ENCODE results near the gene CACNA1G.

The CACNA1G gene

GRCh38 chr17:50660042-50660886, 99.7 kb downstream of the CACNA1G start:
- DNase-seq = no peak

DNA sequence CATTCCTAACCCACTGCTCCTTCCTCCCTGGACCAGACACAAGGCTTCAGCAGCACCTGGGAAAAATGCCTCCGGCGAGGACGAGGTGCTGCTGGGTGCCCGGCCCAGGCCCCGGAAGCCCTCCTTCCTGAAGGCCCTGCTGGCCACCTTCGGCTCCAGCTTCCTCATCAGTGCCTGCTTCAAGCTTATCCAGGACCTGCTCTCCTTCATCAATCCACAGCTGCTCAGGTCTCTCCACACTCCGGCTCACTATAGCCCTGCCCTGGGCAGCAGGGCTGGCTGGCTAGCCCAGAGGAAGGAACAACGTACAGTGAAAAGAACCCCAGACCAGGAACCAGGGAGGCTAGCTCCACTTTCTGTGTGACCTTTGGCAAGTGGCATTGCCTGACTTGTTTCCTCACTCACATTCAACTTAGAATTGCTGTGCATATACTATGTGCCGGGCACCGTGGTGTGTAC, 100.4 kb downstream of the CACNA1G start:
- DNase-seq = no peak

DNA sequence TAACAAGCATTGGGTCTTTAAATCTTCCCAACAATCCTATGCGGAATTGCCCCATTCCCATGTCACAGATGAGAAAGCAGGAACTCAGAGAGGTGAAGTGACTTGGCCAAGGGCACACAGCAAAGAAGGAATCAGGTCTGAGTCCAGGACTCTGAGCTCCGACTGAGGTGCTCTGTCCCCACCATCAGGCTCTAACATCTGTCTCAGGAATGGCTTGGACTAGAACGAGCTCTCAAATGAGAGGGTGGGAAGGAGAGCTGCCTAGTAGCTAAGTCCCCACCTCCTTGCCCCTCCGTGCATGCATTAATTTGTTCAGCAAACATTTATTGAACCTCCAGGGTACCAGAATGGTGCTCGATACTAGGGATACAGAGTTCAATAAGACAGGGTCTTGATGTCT, 100.8 kb downstream of the CACNA1G start:
- no peak for DNase-seq

GRCh38 chr17:50661795-50662391, 101.4 kb downstream of the CACNA1G start:
- peak; percentile 57 for DNase-seq

DNA sequence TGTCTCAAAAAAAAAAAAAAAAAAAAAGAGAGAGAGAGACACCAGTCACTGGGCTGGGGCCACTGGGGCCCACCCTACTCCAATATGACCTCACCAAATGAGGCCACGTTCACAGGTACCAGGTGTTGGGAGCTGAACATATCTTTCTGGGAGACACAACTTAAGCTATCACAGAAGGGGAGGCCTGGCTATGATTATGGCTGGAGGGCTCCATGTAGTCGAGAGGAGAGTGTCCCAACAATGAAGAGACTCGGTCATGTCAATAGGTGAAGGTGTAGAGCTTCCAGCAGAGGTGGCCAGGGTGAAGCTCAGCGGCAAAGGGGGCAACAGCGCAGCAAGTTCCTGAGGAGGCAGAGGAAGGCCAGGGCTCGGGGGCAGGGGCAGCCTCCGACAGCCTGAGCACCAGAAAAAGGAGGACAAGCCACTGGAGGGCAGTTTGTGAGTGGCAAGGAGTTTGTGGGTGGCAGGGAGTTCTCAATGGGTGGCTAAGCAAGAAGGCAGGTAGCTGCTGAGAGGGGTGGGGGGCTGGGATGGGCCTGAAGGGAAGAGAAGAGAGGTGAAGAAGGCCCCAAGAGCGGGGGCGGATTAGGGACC, 102.2 kb downstream of the CACNA1G start:
- DNase-seq = no peak

DNA sequence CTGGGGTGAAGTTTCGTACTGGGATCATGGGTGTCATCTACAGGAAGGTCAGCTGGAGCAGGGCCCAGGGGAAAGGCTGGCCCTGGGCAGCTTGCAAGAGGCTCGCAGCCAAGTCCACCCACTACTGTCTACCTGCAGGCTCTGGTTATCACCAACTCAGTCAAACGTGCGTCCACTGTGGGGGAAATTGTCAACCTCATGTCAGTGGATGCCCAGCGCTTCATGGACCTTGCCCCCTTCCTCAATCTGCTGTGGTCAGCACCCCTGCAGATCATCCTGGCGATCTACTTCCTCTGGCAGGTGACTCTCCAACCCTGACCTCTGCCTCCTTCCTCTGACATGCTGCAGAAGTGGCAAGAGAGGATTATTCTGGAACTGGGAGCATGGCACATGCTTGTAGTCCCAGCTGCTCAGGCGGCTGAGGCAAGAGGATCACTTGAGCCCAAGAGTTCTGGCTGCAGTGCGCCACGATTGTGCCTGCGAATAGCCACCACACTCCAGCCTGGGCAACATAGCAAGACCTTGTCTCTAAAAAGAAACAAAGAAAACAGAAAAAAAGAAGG, 103.4 kb downstream of the CACNA1G start:
- no peak for DNase-seq

GRCh38 chr17:50664788-50665458, 104.4 kb downstream of the CACNA1G start:
- no peak for DNase-seq

DNA sequence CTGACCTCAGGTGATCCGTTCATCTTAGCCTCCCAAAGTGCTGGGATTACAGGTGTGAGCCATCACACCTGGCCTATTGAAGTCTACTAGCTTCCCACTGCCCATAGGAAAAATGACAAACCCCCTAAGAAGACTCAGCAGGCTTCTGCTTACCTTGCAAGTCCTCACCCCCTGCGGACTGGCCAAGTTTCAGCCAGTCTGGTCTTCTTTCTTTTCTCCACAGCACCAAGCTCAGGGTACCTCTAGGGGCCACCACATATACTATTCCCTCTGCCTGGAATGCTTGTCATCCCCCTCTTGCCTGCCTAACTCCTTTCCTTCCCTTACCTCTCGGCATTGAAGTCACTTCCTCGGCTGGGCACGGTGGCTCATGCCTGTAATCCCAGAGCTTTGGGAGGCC, 105.3 kb downstream of the CACNA1G start:
- DNase-seq = no peak

DNA sequence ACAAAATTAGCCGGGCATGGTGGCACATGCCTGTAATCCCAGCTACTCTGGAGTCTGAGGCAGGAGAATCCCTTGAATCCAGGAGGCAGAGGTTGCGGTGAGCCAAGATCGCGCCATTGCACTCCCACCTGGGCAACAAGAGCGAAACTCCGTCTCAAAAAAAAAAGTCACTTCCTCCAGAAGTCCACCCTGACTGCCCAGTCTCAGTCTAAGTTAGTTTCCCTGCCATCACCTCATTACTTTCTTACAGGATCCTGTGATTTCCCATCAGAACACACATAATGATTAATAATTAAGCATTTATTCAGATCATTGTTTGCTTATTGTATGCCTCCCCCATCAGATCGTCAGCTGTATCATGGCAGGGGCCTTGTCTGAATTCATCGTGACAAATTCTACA, 105.8 kb downstream of the CACNA1G start:
- no peak for DNase-seq

DNA sequence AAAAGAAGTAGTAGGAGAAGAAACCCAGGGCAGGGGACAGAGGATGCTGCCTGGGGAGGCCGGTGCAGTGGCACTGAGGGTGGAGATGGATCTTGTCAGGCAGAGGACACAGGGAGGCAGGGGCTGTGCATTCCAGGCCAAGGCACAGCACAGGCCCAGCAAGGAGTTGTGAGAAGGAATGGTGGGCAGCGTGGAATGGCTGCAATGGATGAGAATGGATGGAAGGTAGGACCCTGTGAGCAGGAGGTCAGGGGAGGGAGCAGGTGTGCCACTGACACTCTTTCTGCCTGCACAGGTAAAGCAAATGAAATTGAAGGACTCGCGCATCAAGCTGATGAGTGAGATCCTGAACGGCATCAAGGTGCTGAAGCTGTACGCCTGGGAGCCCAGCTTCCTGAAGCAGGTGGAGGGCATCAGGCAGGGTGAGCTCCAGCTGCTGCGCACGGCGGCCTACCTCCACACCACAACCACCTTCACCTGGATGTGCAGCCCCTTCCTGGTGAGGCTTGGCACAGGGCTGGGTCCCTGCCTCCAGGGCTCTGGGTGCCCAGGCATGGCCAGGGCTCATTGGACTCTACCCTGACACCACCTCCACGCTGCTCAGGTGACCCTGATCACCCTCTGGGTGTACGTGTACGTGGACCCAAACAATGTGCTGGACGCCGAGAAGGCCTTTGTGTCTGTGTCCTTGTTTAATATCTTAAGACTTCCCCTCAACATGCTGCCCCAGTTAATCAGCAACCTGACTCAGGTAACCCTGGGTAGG, 106.9 kb downstream of the CACNA1G start:
- no peak for DNase-seq

DNA sequence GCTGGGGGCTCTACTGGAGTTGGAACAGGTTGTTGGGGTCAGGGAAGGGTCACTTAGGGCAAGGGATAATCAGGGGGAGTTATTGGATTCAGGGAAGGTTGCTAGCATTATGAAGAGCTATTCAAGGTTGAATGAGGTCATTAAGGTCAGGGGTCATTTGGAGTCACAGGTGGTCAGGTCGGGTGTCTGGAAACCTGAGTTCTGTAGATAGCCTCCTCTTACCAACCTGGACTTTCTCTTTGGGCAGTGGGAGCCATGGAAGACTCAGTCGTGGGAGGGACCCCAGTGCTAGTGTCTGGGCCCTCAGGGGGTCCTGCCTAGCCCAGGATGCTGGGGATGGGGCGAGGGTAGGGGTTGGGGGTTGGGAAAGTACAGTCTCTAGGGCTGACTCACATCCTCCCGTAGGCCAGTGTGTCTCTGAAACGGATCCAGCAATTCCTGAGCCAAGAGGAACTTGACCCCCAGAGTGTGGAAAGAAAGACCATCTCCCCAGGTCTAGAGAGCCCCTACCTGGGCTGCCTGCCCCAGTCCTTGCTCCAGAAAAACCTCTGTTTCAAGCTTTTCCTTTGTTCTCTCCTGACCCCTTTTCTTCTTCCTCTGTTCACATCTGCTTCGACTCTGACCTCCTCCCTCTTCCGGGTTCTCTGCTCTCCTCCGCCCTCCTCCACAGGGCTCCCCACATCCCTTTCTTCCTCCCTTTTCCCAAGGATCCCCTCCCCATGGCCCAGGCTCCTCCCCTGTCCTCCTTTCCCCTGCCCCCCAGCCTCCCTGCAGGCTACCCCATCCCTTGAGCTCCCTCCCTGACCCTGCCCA, 107.7 kb downstream of the CACNA1G start:
- no peak for DNase-seq

- DNase-seq = no peak
These were observed 108.5 kb downstream of the CACNA1G start for GRCh38 chr17:50668838-50669581.

DNA sequence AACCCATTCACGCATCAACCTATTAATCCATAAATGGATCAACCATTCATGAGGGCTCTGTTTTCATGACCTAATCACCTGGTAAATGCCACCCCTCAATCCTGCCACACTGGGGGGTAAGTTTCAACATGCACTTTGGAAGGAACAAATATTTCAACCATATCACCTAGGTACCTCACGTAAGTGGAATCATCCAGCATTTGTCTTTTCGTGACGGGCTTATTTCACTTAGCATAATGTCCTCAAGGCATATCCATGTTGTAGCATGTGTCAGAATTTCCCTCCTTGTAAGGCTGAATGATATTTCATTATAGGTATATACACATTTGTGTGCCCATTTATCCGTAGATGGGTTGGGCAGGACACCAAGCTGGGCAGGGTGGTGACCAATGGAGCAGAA, 111.6 kb downstream of the CACNA1G start:
- DNase-seq = no peak

GRCh38 chr17:50672831-50673551, 112.5 kb downstream of the CACNA1G start:
- DNase-seq = no peak

GRCh38 chr17:50675190-50675589, 114.7 kb downstream of the CACNA1G start:
- DNase-seq = no peak

DNA sequence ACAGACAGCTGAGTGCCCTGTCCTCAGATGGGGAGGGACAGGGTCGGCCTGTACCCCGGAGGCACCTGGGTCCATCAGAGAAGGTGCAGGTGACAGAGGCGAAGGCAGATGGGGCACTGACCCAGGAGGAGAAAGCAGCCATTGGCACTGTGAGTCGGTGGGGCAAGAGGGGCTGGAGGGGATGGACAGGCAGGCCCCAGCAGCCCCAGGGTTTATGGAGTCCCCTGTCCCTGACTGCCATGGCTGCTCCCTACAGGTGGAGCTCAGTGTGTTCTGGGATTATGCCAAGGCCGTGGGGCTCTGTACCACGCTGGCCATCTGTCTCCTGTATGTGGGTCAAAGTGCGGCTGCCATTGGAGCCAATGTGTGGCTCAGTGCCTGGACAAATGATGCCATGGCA, 115.1 kb downstream of the CACNA1G start:
- DNase-seq = no peak

GRCh38 chr17:50676065-50676975, 115.8 kb downstream of the CACNA1G start:
- no peak for DNase-seq

Data from activated CD8-positive, alpha-beta memory T cell treated with anti-CD3 and anti-CD28 coated beads, Interleukin-2, amount 50 U/mL, for 48 hours (primary cell).